SK-N-SH treated with all-trans-retinoic acid at 6 μM for 48 hours (cell line): ENCODE data around the gene TAGLN2.

Experiments used
- ATAC-seq: fragments of 200-7000 bp; cut with Tn5 transposase; 3 replicates; pipeline ENCODE4 v1.9.1; 2020; ENCODE audit warnings: mild to moderate bottlenecking, moderate library complexity
- ARNTL ChIP-seq: fragments of 450-650 bp; formaldehyde crosslinking; IDR thresholded peaks from 2 replicates; pipeline ENCODE4 v1.5.0; 2020; ENCODE audit warnings: low read depth, mild to moderate bottlenecking, moderate library complexity, borderline replicate concordance
- BACH2 ChIP-seq: fragments of 250-450 bp; sonication (Bioruptor Pico); IDR thresholded peaks from 2 replicates; pipeline ENCODE4 v1.9.0; 2021; ENCODE audit warnings: mild to moderate bottlenecking, borderline replicate concordance
- CSDC2 ChIP-seq: fragments of 250-450 bp; sonication (Bioruptor Pico); IDR thresholded peaks from 2 replicates; pipeline ENCODE4 v1.5.0; 2020; ENCODE audit warnings: mild to moderate bottlenecking, moderate library complexity
- ESRRG ChIP-seq: fragments of 250-450 bp; sonication (Bioruptor Pico); IDR thresholded peaks from 2 replicates; pipeline ENCODE4 v1.6.1; 2021; ENCODE audit warnings: mild to moderate bottlenecking
- GLIS3 ChIP-seq: fragments of 250-450 bp; sonication (Bioruptor Pico); IDR thresholded peaks from 2 replicates; pipeline ENCODE4 v1.5.0; 2020; ENCODE audit warnings: mild to moderate bottlenecking, moderate library complexity
- ISL1 ChIP-seq: fragments of 250-450 bp; sonication (Bioruptor Pico); IDR thresholded peaks from 2 replicates; pipeline ENCODE4 v2.1.2; 2022; ENCODE audit warnings: mild to moderate bottlenecking, moderate library complexity
- OSR1 ChIP-seq: fragments of 250-450 bp; sonication (Bioruptor Pico); IDR thresholded peaks from 2 replicates; pipeline ENCODE4 v1.8.0; 2022; ENCODE audit warnings: moderate library complexity, mild to moderate bottlenecking, inconsistent platforms
- PPARA ChIP-seq: fragments of 250-450 bp; sonication (Bioruptor Pico); IDR thresholded peaks from 2 replicates; pipeline ENCODE4 v1.5.0; 2020; ENCODE audit warnings: mild to moderate bottlenecking, borderline replicate concordance
- RARB ChIP-seq: fragments of 250-450 bp; sonication (Bioruptor Pico); IDR thresholded peaks from 2 replicates; pipeline ENCODE4 v1.8.0; 2021; ENCODE audit warnings: mild to moderate bottlenecking, moderate library complexity
- SNAI2 ChIP-seq: fragments of 250-450 bp; sonication (Bioruptor Pico); IDR thresholded peaks from 2 replicates; pipeline ENCODE4 v1.5.0; 2020; ENCODE audit warnings: mild to moderate bottlenecking, moderate library complexity
- TCF4 ChIP-seq: fragments of 250-450 bp; sonication (Bioruptor Pico); IDR thresholded peaks from 2 replicates; pipeline ENCODE4 v1.8.0; 2021; ENCODE audit warnings: mild to moderate bottlenecking, moderate library complexity, borderline replicate concordance
- TOX ChIP-seq: fragments of 250-450 bp; sonication (Bioruptor Pico); IDR thresholded peaks from 2 replicates; pipeline ENCODE4 v1.8.0; 2021; ENCODE audit warnings: mild to moderate bottlenecking, moderate library complexity, borderline replicate concordance
- ZFP3 ChIP-seq: fragments of 250-450 bp; sonication (Bioruptor Pico); IDR thresholded peaks from 2 replicates; pipeline ENCODE4 v1.5.0; 2020; ENCODE audit warnings: mild to moderate bottlenecking, moderate library complexity
- ZFP30 ChIP-seq: fragments of 450-650 bp; formaldehyde crosslinking; IDR thresholded peaks from 2 replicates; pipeline ENCODE4 v1.5.0; 2022; ENCODE audit warnings: mild to moderate bottlenecking, moderate library complexity
- ZNF565 ChIP-seq: fragments of 450-650 bp; formaldehyde crosslinking; conservative IDR thresholded peaks from 2 replicates; pipeline ENCODE4 v1.5.0; 2020; ENCODE audit warnings: low read depth, mild to moderate bottlenecking, moderate library complexity
- ZNF70 ChIP-seq: fragments of 450-650 bp; formaldehyde crosslinking; IDR thresholded peaks from 2 replicates; pipeline ENCODE4 v1.5.0; 2020; ENCODE audit warnings: mild to moderate bottlenecking, moderate library complexity
- ZNF8 ChIP-seq: fragments of 450-650 bp; formaldehyde crosslinking; IDR thresholded peaks from 2 replicates; pipeline ENCODE4 v1.5.0; 2020; ENCODE audit warnings: mild to moderate bottlenecking, moderate library complexity
- TF ChIP-seq, protein P1 (sequence below): fragments of 250-450 bp; sonication (Bioruptor Pico); IDR thresholded peaks from 2 replicates; pipeline ENCODE4 v1.8.0; 2021; ENCODE audit warnings: low read depth, mild to moderate bottlenecking, moderate library complexity, borderline replicate concordance
- TF ChIP-seq, protein P2 (sequence below): fragments of 250-450 bp; sonication (Bioruptor Pico); IDR thresholded peaks from 2 replicates; pipeline ENCODE4 v1.5.1; 2020; ENCODE audit warnings: low read depth, mild to moderate bottlenecking, moderate library complexity
- TF ChIP-seq, protein P3 (sequence below): fragments of 250-450 bp; sonication (Bioruptor Pico); IDR thresholded peaks from 2 replicates; pipeline ENCODE4 v1.8.0; 2020; ENCODE audit warnings: mild to moderate bottlenecking, moderate library complexity, borderline replicate concordance
- TF ChIP-seq, protein P4 (sequence below): fragments of 250-450 bp; sonication (Bioruptor Pico); IDR thresholded peaks from 2 replicates; pipeline ENCODE4 v1.5.1; 2021; ENCODE audit warnings: mild to moderate bottlenecking, moderate library complexity
- TF ChIP-seq, protein P5 (sequence below): fragments of 250-450 bp; sonication (Bioruptor Pico); IDR thresholded peaks from 2 replicates; pipeline ENCODE4 v1.5.0; 2020; ENCODE audit warnings: mild to moderate bottlenecking, moderate library complexity

The TAGLN2 gene

DNA sequence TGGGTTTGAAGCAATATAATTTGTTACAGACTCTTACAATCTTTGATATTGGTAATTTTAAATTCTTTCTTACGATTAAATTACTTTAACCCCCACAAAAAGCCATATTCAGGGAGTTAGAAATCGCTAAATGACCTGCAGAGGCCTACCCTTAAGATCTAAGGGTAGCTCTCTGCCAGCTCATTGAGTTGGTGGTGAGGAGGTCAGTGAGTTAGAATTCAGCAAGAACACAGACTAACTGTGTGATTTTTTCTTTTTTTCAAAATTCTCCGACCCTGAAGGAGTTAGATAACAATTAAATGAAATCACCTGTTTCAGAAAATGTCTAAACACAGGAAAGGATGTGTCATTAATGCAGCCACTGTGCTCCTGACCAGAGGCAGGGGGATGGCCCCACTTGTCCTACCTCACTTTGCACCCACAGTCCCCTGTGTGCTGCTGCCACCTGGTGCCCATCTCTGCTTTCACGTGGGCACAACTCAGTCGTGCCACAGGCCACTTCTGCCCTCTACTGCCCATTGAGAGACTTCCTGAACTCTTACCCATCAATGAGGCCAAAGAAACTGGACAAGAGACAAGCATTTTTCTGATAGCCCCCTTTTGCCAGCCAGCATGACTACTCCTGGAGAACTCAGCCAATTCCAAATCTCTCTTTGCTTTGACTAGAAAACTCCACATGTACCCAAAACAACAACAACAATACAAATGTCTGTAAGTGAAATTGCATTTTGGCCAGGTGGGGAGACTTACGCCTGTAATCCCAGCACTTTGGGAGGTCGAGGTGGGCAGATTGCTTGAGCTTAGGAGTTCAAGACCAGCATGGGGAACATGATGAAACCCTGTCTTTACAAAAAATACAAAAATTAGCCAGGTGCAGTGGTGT, 33.8 kb downstream of the TAGLN2 start:
- TF ChIP-seq ESRRG, result no peak
- TF ChIP-seq, protein P1, sequence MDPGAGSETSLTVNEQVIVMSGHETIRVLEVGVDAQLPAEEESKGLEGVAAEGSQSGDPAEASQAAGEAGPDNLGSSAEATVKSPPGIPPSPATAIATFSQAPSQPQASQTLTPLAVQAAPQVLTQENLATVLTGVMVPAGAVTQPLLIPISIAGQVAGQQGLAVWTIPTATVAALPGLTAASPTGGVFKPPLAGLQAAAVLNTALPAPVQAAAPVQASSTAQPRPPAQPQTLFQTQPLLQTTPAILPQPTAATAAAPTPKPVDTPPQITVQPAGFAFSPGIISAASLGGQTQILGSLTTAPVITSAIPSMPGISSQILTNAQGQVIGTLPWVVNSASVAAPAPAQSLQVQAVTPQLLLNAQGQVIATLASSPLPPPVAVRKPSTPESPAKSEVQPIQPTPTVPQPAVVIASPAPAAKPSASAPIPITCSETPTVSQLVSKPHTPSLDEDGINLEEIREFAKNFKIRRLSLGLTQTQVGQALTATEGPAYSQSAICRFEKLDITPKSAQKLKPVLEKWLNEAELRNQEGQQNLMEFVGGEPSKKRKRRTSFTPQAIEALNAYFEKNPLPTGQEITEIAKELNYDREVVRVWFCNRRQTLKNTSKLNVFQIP (CRISPR knock-in tag), result peak; percentile 72; the same call in 1 of the 2 replicates
- no peak for TF ChIP-seq BACH2 (CRISPR knock-in tag)
- no peak; the same call in 1 of the 2 replicates for TF ChIP-seq RARB (CRISPR knock-in tag)
- ATAC-seq, result peak; percentile 93

DNA sequence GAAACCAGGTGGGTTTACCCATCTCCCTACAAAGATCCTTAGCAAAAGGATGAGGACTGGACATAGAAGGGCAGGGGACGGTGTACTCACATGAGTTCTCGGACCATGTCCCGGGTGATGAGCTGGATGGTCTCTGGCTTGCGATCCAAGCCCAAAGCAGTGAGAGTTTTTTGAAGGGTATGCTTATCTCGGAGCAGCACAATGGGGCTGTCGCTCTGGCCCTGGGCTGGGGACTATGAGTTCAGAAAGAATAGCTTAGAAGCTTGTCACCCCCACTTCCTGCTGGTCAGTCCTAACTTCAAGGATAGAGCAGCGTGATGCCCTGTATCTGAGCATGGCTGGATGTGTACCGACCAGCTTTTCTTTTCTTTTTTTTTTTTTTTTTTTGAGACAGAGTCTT, 34.9 kb downstream of the TAGLN2 start:
- TF ChIP-seq, protein P2, sequence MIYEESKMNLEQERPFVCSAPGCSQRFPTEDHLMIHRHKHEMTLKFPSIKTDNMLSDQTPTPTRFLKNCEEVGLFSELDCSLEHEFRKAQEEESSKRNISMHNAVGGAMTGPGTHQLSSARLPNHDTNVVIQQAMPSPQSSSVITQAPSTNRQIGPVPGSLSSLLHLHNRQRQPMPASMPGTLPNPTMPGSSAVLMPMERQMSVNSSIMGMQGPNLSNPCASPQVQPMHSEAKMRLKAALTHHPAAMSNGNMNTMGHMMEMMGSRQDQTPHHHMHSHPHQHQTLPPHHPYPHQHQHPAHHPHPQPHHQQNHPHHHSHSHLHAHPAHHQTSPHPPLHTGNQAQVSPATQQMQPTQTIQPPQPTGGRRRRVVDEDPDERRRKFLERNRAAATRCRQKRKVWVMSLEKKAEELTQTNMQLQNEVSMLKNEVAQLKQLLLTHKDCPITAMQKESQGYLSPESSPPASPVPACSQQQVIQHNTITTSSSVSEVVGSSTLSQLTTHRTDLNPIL (CRISPR knock-in tag), result no peak
- TF ChIP-seq SNAI2 (no peak), ESRRG (no peak), ISL1 (CRISPR knock-in tag) (no peak), TCF4 (no peak), BACH2 (CRISPR knock-in tag) (no peak), ZNF70 (CRISPR knock-in tag) (no peak), ARNTL (CRISPR knock-in tag) (no peak), CSDC2 (no peak), OSR1 (CRISPR knock-in tag) (no peak), ZNF565 (CRISPR knock-in tag) (no peak), ZNF8 (CRISPR knock-in tag) (no peak), ZFP30 (CRISPR knock-in tag) (no peak), GLIS3 (no peak), PPARA (CRISPR knock-in tag) (no peak), ZFP3 (no peak)
- TF ChIP-seq, protein P1 (CRISPR knock-in tag), result no peak
- TF ChIP-seq, protein P3, sequence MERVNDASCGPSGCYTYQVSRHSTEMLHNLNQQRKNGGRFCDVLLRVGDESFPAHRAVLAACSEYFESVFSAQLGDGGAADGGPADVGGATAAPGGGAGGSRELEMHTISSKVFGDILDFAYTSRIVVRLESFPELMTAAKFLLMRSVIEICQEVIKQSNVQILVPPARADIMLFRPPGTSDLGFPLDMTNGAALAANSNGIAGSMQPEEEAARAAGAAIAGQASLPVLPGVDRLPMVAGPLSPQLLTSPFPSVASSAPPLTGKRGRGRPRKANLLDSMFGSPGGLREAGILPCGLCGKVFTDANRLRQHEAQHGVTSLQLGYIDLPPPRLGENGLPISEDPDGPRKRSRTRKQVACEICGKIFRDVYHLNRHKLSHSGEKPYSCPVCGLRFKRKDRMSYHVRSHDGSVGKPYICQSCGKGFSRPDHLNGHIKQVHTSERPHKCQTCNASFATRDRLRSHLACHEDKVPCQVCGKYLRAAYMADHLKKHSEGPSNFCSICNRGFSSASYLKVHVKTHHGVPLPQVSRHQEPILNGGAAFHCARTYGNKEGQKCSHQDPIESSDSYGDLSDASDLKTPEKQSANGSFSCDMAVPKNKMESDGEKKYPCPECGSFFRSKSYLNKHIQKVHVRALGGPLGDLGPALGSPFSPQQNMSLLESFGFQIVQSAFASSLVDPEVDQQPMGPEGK, result no peak
- peak; percentile 5 for ATAC-seq

DNA sequence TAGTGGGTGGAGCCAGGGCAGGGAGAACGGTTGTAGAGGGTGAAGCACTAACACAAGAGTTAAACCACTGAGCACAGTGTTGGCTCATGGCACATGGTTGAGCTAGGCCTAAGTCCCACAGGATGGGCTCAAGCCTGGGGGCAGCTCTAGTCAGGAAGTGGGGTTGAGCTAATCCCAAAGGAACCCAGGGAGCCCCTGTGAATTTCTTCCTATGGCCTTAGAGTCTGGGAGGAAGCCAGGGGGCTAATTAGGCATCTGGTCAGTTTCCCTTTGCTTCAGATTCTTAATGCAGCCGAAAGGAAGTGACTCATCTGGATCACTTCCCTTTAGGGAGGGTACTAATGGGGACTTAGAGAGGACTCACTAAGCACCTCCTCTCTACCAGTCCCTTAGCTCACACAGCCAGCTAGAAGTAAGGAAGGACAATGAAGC, 35.5 kb downstream of the TAGLN2 start:
- peak; percentile 91 for ATAC-seq
- TF ChIP-seq ESRRG (no peak), SNAI2 (no peak), TOX (CRISPR knock-in tag) (no peak)
- TF ChIP-seq, protein P4, sequence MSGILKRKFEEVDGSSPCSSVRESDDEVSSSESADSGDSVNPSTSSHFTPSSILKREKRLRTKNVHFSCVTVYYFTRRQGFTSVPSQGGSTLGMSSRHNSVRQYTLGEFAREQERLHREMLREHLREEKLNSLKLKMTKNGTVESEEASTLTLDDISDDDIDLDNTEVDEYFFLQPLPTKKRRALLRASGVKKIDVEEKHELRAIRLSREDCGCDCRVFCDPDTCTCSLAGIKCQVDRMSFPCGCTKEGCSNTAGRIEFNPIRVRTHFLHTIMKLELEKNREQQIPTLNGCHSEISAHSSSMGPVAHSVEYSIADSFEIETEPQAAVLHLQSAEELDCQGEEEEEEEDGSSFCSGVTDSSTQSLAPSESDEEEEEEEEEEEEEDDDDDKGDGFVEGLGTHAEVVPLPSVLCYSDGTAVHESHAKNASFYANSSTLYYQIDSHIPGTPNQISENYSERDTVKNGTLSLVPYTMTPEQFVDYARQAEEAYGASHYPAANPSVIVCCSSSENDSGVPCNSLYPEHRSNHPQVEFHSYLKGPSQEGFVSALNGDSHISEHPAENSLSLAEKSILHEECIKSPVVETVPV (CRISPR knock-in tag), result no peak
- TF ChIP-seq, protein P1 (CRISPR knock-in tag), result no peak
- TF ChIP-seq, protein P5, sequence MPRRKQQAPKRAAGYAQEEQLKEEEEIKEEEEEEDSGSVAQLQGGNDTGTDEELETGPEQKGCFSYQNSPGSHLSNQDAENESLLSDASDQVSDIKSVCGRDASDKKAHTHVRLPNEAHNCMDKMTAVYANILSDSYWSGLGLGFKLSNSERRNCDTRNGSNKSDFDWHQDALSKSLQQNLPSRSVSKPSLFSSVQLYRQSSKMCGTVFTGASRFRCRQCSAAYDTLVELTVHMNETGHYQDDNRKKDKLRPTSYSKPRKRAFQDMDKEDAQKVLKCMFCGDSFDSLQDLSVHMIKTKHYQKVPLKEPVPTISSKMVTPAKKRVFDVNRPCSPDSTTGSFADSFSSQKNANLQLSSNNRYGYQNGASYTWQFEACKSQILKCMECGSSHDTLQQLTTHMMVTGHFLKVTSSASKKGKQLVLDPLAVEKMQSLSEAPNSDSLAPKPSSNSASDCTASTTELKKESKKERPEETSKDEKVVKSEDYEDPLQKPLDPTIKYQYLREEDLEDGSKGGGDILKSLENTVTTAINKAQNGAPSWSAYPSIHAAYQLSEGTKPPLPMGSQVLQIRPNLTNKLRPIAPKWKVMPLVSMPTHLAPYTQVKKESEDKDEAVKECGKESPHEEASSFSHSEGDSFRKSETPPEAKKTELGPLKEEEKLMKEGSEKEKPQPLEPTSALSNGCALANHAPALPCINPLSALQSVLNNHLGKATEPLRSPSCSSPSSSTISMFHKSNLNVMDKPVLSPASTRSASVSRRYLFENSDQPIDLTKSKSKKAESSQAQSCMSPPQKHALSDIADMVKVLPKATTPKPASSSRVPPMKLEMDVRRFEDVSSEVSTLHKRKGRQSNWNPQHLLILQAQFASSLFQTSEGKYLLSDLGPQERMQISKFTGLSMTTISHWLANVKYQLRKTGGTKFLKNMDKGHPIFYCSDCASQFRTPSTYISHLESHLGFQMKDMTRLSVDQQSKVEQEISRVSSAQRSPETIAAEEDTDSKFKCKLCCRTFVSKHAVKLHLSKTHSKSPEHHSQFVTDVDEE, result no peak
- TF ChIP-seq, protein P2 (CRISPR knock-in tag), result no peak
